HG03066 (cell line): ENCODE measurements around the gene SVOP.
"Not testable (repeated sequence)": the region's sequence is repeated elsewhere in the genome, so short reads cannot be mapped to it uniquely, and the experiment has no call there.

Experiments used
- ATAC-seq: cut with Tn5 transposase; IDR thresholded peaks from one replicate; pipeline ENCODE4 v1.9.1; 2021; ENCODE audit warnings: low read depth; ENCODE audit not compliant: unreplicated experiment

SVOP gene

GRCh38 chr12:108859141-108859922 is 161.5 kb downstream of the SVOP start:
- ATAC-seq = not testable (repeated sequence)

GRCh38 chr12:108858311-108859074 is 162.4 kb downstream of the SVOP start:
- no peak for ATAC-seq
